HEK293T (cell line): ENCODE results near the gene LRMDA.

Source experiments
- CTCF ChIA-PET: fragments of 350-600 bp; formaldehyde crosslinking; extraction: SDS; loops from one replicate; lab custom pipeline; 2021; ENCODE audit warnings: antibody characterized with exemption, inconsistent platforms; lab: Yijun Ruan, JAX
- POLR2A ChIA-PET: fragments of 350-600 bp; formaldehyde crosslinking; extraction: SDS; loops from one replicate; lab custom pipeline; 2020; ENCODE audit warnings: antibody characterized with exemption, inconsistent platforms; lab: Yijun Ruan, JAX
- DNase-seq: peaks from one replicate; pipeline ENCODE4 v3.0.0; 2012; ENCODE audit warnings: mixed read lengths; ENCODE audit errors: extremely low spot score
- ARNT ChIP-seq: fragments of 450-650 bp; IDR thresholded peaks from 2 replicates; pipeline ENCODE4 v1.6.1; 2017; ENCODE audit warnings: mild to moderate bottlenecking
- BHLHE40 ChIP-seq: fragments of 450-650 bp; IDR thresholded peaks from 2 replicates; pipeline ENCODE4 v1.6.1; 2016; ENCODE audit warnings: mild to moderate bottlenecking, moderate library complexity, borderline replicate concordance
- CTBP1 ChIP-seq: fragments of 450-650 bp; IDR thresholded peaks from 2 replicates; pipeline ENCODE4 v1.6.1; 2016; ENCODE audit warnings: borderline replicate concordance
- ELF4 ChIP-seq: fragments of 450-650 bp; IDR thresholded peaks from 2 replicates; pipeline ENCODE4 v1.6.1; 2017; ENCODE audit warnings: antibody characterized with exemption
- FOXA1 ChIP-seq: fragments of 450-650 bp; IDR thresholded peaks from 2 replicates; pipeline ENCODE4 v1.6.1; 2016; ENCODE audit warnings: mild to moderate bottlenecking
- FOXK2 ChIP-seq: fragments of 450-650 bp; IDR thresholded peaks from 2 replicates; pipeline ENCODE4 v1.6.1; 2016; ENCODE audit warnings: mild to moderate bottlenecking
- FOXM1 ChIP-seq: fragments of 450-650 bp; IDR thresholded peaks from 2 replicates; pipeline ENCODE4 v1.6.1; 2017; ENCODE audit warnings: mild to moderate bottlenecking, borderline replicate concordance
- HDGF ChIP-seq: fragments of 450-650 bp; IDR thresholded peaks from 2 replicates; pipeline ENCODE4 v1.6.1; 2017; ENCODE audit warnings: antibody characterized with exemption, borderline replicate concordance
- L3MBTL2 ChIP-seq: fragments of 450-650 bp; conservative IDR thresholded peaks from 2 replicates; pipeline ENCODE4 v1.6.1; 2016; ENCODE audit warnings: mild to moderate bottlenecking
- LEF1 ChIP-seq: fragments of 450-650 bp; IDR thresholded peaks from 2 replicates; pipeline ENCODE4 v1.6.1; 2017; ENCODE audit warnings: mild to moderate bottlenecking, borderline replicate concordance
- NFRKB ChIP-seq: fragments of 450-650 bp; IDR thresholded peaks from 2 replicates; pipeline ENCODE4 v1.6.1; 2016; ENCODE audit warnings: mild to moderate bottlenecking, moderate library complexity
- SP1 ChIP-seq: fragments of 450-650 bp; IDR thresholded peaks from 2 replicates; pipeline ENCODE4 v1.6.1; 2017
- SUZ12 ChIP-seq: fragments of 450-650 bp; IDR thresholded peaks from 2 replicates; pipeline ENCODE4 v1.6.1; 2016; ENCODE audit warnings: mild to moderate bottlenecking
- TARDBP ChIP-seq: fragments of 450-650 bp; IDR thresholded peaks from 2 replicates; pipeline ENCODE4 v1.6.1; 2016
- ZNF384 ChIP-seq: fragments of 450-650 bp; IDR thresholded peaks from 2 replicates; pipeline ENCODE4 v1.6.1; 2016
- TF ChIP-seq, protein P1 (sequence below): fragments of 450-650 bp; IDR thresholded peaks from 2 replicates; pipeline ENCODE4 v1.6.1; 2016

LRMDA gene

DNA sequence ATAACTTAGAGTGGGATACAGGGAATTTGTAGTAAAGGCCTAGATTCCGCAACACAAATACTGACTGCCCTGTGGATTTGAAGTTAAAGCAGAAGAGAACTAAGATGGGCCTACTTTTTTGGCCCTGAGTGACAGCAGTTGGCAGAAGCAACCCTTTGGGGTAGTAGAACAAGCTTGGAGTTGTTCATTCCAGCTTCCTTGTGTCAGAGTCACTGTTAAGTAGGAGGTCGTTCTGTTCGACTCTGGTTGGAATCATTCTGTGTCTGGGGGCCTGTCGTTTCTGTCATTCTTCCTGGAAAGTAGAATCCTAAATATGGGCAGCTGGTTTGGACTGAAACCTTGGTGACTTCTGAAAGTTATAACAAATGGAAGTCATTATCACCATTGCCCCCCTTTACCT is 865.9 kb downstream of the LRMDA start:
- CTCF ChIA-PET = interaction anchor here (0.6 to 0.8 kb wide), 2 partner anchors 59 to 372 kb away, joined by 3 to 5 read pairs; no protein-coding TSS in a partner anchor
- TF ChIP-seq FOXK2 = no peak
- no peak for TF ChIP-seq SUZ12
- TF ChIP-seq L3MBTL2 = no peak
- TF ChIP-seq SP1 = no peak
- TF ChIP-seq FOXM1 = no peak
- no peak for TF ChIP-seq FOXA1
- no peak for TF ChIP-seq HDGF
- TF ChIP-seq NFRKB = no peak
- TF ChIP-seq ARNT = no peak
- TF ChIP-seq BHLHE40 = no peak
- no peak for TF ChIP-seq TARDBP
- TF ChIP-seq LEF1 = no peak
- TF ChIP-seq ELF4 = no peak
- TF ChIP-seq, protein P1, sequence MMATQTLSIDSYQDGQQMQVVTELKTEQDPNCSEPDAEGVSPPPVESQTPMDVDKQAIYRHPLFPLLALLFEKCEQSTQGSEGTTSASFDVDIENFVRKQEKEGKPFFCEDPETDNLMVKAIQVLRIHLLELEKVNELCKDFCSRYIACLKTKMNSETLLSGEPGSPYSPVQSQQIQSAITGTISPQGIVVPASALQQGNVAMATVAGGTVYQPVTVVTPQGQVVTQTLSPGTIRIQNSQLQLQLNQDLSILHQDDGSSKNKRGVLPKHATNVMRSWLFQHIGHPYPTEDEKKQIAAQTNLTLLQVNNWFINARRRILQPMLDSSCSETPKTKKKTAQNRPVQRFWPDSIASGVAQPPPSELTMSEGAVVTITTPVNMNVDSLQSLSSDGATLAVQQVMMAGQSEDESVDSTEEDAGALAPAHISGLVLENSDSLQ = no peak
- TF ChIP-seq CTBP1 = no peak
- TF ChIP-seq ZNF384 = no peak
- no peak for DNase-seq
- POLR2A ChIA-PET = no interaction called here

DNA sequence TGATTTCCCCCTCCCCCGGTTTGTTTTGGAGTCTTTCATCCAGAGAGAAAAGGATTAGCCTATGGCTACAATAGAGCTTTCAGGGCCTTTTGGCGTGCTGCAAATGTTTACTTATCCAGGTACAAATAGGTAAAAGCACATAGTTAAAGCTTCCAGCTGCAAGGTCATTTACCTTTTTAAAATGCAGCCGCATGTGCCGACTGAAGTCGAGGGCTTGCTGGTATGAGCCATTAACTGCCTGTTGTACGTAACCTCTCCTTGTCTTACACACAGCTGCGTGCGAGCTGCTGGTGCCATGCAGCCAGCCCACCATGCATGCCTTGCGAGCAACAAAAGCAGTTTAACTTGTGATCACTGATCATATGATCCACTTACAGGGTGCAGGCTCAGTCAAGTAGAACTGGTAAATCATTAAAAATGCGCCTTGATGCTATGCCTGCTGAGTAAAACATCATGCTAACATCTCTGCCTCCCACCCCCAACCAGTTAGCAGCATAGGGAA is 866.4 kb downstream of the LRMDA start:
- POLR2A ChIA-PET = interaction anchor here (0.8 kb wide), 1 partner anchor 186 kb away, joined by 3 read pairs; no protein-coding TSS in a partner anchor

DNA sequence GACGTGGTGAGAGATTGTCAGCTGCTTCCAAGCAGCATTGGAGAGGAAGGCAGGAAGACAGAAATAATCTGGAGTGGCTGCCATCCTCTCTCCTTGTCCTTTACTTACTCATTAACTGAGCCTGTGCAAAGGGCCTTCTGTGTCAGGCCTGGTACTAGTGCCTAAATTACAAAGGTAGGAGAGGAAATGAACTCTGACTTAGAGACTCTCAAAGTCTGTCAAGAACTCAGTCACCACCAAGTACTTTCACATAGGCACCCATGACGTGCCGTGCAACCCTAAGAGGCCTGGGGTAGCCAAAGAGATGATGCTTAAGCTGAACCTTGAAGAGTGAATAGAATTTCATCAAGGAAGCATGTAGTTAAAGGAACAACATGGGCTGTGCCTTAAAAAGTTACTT is 866.9 kb downstream of the LRMDA start:
- ChIA-PET CTCF (interaction anchor here (0.6 kb wide), 1 partner anchor 17 kb away, joined by 3 read pairs; no protein-coding TSS in a partner anchor), POLR2A (interaction anchor here (0.8 kb wide), 1 partner anchor 187 kb away, joined by 3 read pairs; no protein-coding TSS in a partner anchor)
- DNase-seq = no peak
- no peak for TF ChIP-seq SUZ12
- no peak for TF ChIP-seq TARDBP
- TF ChIP-seq SP1 = no peak
- no peak for TF ChIP-seq CTBP1
- no peak for TF ChIP-seq FOXK2
- TF ChIP-seq BHLHE40 = no peak
- no peak for TF ChIP-seq ZNF384
- TF ChIP-seq L3MBTL2 = no peak
- no peak for TF ChIP-seq NFRKB
- TF ChIP-seq ELF4 = no peak
- TF ChIP-seq ARNT = no peak
- TF ChIP-seq FOXA1 = no peak
- TF ChIP-seq LEF1 = no peak
- TF ChIP-seq HDGF = no peak
- no peak for TF ChIP-seq FOXM1
- TF ChIP-seq, protein P1 = no peak

More for the DNA sequence above, 866.4 kb downstream of the LRMDA start:
- CTCF ChIA-PET = interaction anchor here (0.6 to 0.8 kb wide), 3 partner anchors 17 to 373 kb away, joined by 3 to 5 read pairs (median 3); no protein-coding TSS in a partner anchor
- 0 out of 2 replicates have a peak, but pooled peaks have one; percentile 37 for TF ChIP-seq L3MBTL2
- TF ChIP-seq FOXA1 = no peak
- TF ChIP-seq CTBP1 = no peak
- no peak for DNase-seq

DNA sequence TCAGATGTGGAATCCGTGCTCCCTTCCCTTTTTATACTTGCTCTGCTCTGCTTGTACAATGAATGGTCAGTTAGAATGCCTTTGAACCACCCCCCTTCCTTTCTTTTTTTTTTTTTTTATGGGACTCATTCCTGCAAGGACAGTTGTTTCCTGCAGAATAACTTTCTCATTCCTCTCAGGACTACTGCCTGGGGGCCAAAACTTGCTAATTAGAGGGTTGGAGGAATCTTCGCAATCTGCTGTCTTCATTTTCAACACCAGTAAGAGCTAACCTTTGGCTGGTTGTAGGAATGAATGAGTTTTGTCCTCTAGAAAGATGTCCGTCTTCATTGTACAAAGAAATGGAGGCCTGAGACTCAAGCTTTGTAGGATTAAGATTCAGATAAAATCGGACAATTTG is 868.1 kb downstream of the LRMDA start:
- POLR2A ChIA-PET = no interaction called here
- CTCF ChIA-PET = no interaction called here
- no peak for DNase-seq
- TF ChIP-seq ZNF384 (peak; percentile 32; the same call in 1 of the 2 replicates), NFRKB (no peak)

DNA sequence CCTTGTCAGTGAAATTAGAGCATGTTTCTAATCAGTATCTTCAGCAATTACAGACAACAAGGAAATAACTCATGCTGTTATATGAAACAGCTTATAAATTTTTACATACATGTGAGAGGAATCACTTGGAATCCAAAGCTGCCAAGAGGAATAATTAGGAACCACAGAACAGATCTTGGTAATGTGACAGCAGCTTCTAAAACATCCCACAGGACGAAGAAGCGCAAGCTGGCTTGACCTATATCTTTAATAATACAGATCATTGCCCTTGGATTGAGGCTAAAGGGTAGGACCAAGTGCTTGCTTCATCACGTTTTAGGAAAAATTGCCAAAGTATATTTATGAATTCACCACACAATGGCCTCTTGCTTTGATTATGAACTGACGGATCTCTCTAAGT is 869.8 kb downstream of the LRMDA start:
- ChIA-PET POLR2A (no interaction called here), CTCF (no interaction called here)
- no peak for DNase-seq
- no peak for TF ChIP-seq BHLHE40
- no peak for TF ChIP-seq SP1
- TF ChIP-seq CTBP1 = no peak
- no peak for TF ChIP-seq TARDBP
- no peak for TF ChIP-seq ELF4
- TF ChIP-seq L3MBTL2 = no peak
- TF ChIP-seq NFRKB = no peak
- TF ChIP-seq HDGF = no peak
- TF ChIP-seq LEF1 = no peak
- TF ChIP-seq FOXK2 = no peak
- TF ChIP-seq SUZ12 = no peak
- TF ChIP-seq, protein P1 = no peak

DNA sequence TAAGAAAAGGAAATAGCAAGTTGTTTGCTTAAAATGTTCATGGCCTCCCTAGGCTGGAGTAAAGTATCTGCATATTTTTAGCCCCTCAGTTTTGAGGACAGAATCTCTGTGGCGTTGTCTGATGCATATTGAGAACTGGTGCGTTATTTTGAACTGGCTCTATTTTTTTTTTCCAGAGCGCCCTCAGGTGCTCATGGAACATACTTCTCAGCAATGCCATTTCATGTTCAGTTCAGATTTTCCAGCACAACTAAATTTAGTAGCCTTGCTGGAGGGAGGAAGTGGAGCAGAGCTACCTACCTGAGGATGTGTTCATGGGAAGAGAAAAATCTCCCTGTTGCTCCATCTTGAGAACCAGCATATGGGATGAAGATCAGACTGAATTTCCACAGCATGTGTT is 870.5 kb downstream of the LRMDA start:
- CTCF ChIA-PET = no interaction called here
- DNase-seq = peak; percentile 36

DNA sequence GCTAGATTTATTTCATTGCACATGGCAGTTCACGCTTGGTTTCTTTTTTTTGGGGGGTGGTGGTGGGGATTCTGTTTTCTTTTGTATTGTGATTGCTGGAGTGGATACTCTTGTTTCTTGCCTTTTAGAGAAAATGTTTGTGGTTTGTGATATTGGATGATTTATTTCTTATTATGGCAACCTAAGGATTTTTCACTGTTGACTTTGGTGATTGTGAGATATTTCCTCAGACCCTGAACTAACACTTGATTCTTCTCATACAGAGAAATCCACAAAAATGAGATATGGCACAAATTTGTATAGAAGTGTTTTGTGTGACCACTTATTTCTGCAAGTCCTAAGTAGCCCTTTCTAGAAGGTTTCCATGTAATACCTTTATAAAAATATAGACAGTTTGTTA is 871.1 kb downstream of the LRMDA start:
- CTCF ChIA-PET = interaction anchor here (0.5 to 1.9 kb wide), 9 partner anchors 20 to 1073 kb away, joined by 3 to 12 read pairs (median 5); no protein-coding TSS in a partner anchor
- no peak for DNase-seq
- TF ChIP-seq FOXM1 (no peak), L3MBTL2 (no peak), SP1 (no peak), FOXA1 (no peak)
- POLR2A ChIA-PET = interaction anchor here (2.8 kb wide), 1 partner anchor 188 kb away, joined by 9 read pairs; no protein-coding TSS in a partner anchor

More for the DNA sequence above, 870.5 kb downstream of the LRMDA start:
- POLR2A ChIA-PET = no interaction called here
- TF ChIP-seq FOXM1 (no peak), ZNF384 (peak; percentile 61), BHLHE40 (no peak), NFRKB (no peak), L3MBTL2 (no peak)
